Heart left ventricle (tissue), 13 donors: Measurements from ENCODE around the gene AFF1.

Experiments used
- CTCF ChIP-seq, 12 donors: fragments of 200-600 bp; sonication (generic) in 4 of 12; IDR thresholded peaks; one replicate each; pipeline versions ENCODE4 v1.5.0 to v1.8.0; 2018 to 2022; ENCODE audit warnings: antibody characterized with exemption in 12 of 12, mild to moderate bottlenecking in 5 of 12
- POLR2A ChIP-seq, 2 donors: fragments of 450-650 bp; IDR thresholded peaks; one replicate each; pipeline ENCODE4 v1.6.1; 2017; ENCODE audit warnings: antibody characterized with exemption in 2 of 2, mild to moderate bottlenecking in 2 of 2, moderate library complexity in 2 of 2
- donor health status: ischemic (EF 13 %, LVEDD 7.1; RV severe dilation, severe dysfunction).
- donor health status: DM: no; HTN: yes; CAD: no.
- donor health status: DM: no; HTN: no; CAD: no.
- donor health status: ischemic (EF 25% LVEDD 6.9; RV normal size, moderate dysfunction).
- donor health status: ischemic (EF 25% LVEDD 5.7; RV mildly dilated, moderate dysfunction).
- donor health status: ischemic (EF 35%, LVEDD 5.7; RV mildly dilated, moderate dysfunction).
- donor health status: nonischemic (EF 11% LVEDD 7.7; RV severe dilation, severe dysfunction).
- donor health status: DM: yes; HTN: yes; CAD: no.
- donor health status: PGD.
- donor health status: ischemic (EF 29% LVEDD 5.4; RV normal size, mild dysfunction).
- donor health status: nonischemic (EF 23%, LVEDD 6.1; RV moderate dilation, normal function).

- TF ChIP-seq POLR2A (IDR thresholded peaks at IDR 0.05) (no peak), CTCF (IDR thresholded peaks at IDR 0.05) (no peak)
These were observed 68.5 kb downstream of the AFF1 start for GRCh38 chr4:87003266-87003665.
